GM12874 (cell line): ENCODE data around the gene RAMP2.

ENCODE experiments used
- CTCF ChIP-seq: IDR thresholded peaks from 2 replicates; pipeline ENCODE4 v1.5.1; 2011; ENCODE audit warnings: low read depth, mild to moderate bottlenecking, control low read depth, low read length, moderate library complexity; ENCODE audit not compliant: insufficient read depth

The RAMP2 gene

GRCh38 chr17:42792545-42792944, 31.5 kb downstream of the RAMP2 start:
- TF ChIP-seq CTCF = no peak

GRCh38 chr17:42795061-42795460, 34.0 kb downstream of the RAMP2 start:
- TF ChIP-seq CTCF = no peak

GRCh38 chr17:42795465-42795864, 34.4 kb downstream of the RAMP2 start:
- TF ChIP-seq CTCF = no peak

GRCh38 chr17:42796066-42796758, 35.2 kb downstream of the RAMP2 start:
- no peak for TF ChIP-seq CTCF

- no peak for TF ChIP-seq CTCF
Observed at GRCh38 chr17:42797067-42798007, 36.3 kb downstream of the RAMP2 start.

- TF ChIP-seq CTCF = no peak
Observed at GRCh38 chr17:42798011-42798382, 37.0 kb downstream of the RAMP2 start.

GRCh38 chr17:42798383-42799380, 37.7 kb downstream of the RAMP2 start, which contains the start of the genes CNTD1 and COA3:
Gene CNTD1 (plus strand): TSS chr17:42798861. CDS start chr17:42799068, 207 bp downstream.
Gene COA3 (minus strand): TSS chr17:42798704. CDS start chr17:42798681, 23 bp downstream.
- TF ChIP-seq CTCF = no peak
